ENCODE data around the gene APLP2.
"Not testable (repeated sequence)": the region's sequence is repeated elsewhere in the genome, so short reads cannot be mapped to it uniquely, and the experiment has no call there.

APLP2 gene

GRCh38 chr11:130170345-130170744 lies 100.7 kb downstream of the APLP2 start (continued):
- TF ChIP-seq TCF4 (CRISPR knock-in tag; IDR thresholded peaks at IDR 0.05; ENCODE audit: borderline replicate concordance) (no peak), ZFP3 (CRISPR knock-in tag; IDR thresholded peaks at IDR 0.05) (no peak), ZNF565 (CRISPR knock-in tag; conservative IDR thresholded peaks at IDR 0.05; ENCODE audit: low read depth) (no peak), GLIS3 (CRISPR knock-in tag; IDR thresholded peaks at IDR 0.05) (no peak), BACH2 (CRISPR knock-in tag; IDR thresholded peaks at IDR 0.05; ENCODE audit: borderline replicate concordance) (no peak)

GRCh38 chr11:130171534-130171933 lies 101.8 kb downstream of the APLP2 start:
- ATAC-seq = no peak
- no peak for TF ChIP-seq TOX (CRISPR knock-in tag; IDR thresholded peaks at IDR 0.05; ENCODE audit: borderline replicate concordance)
- TF ChIP-seq CSDC2 (CRISPR knock-in tag; IDR thresholded peaks at IDR 0.05) = no peak
- no peak for TF ChIP-seq OSR1 (CRISPR knock-in tag; IDR thresholded peaks at IDR 0.05)
- TF ChIP-seq ZNF565 (CRISPR knock-in tag; conservative IDR thresholded peaks at IDR 0.05; ENCODE audit: low read depth) = no peak
- no peak for TF ChIP-seq ESRRG (CRISPR knock-in tag; IDR thresholded peaks at IDR 0.05)
- no peak for TF ChIP-seq SNAI2 (CRISPR knock-in tag; IDR thresholded peaks at IDR 0.05)
- no peak for TF ChIP-seq ZC3H10 (CRISPR knock-in tag; IDR thresholded peaks at IDR 0.05)
- no peak for TF ChIP-seq RARB (CRISPR knock-in tag; IDR thresholded peaks at IDR 0.05)

GRCh38 chr11:130172001-130172400 lies 102.3 kb downstream of the APLP2 start:
- ATAC-seq = not testable (repeated sequence)

GRCh38 chr11:130174642-130175041 lies 104.9 kb downstream of the APLP2 start:
- TF ChIP-seq TSHZ2 (CRISPR knock-in tag; IDR thresholded peaks at IDR 0.05) = no peak
- no peak for ATAC-seq

- TF ChIP-seq PATZ1 (CRISPR knock-in tag; IDR thresholded peaks at IDR 0.05; ENCODE audit: borderline replicate concordance) (no peak), RARB (CRISPR knock-in tag; IDR thresholded peaks at IDR 0.05) (no peak), GLIS3 (CRISPR knock-in tag; IDR thresholded peaks at IDR 0.05) (no peak), ZFP3 (CRISPR knock-in tag; IDR thresholded peaks at IDR 0.05) (no peak), POU6F1 (CRISPR knock-in tag; IDR thresholded peaks at IDR 0.05; ENCODE audit: borderline replicate concordance, low read depth) (no peak), CREB5 (CRISPR knock-in tag; IDR thresholded peaks at IDR 0.05; ENCODE audit: low read depth) (no peak), CSDC2 (CRISPR knock-in tag; IDR thresholded peaks at IDR 0.05) (no peak), ESRRG (CRISPR knock-in tag; IDR thresholded peaks at IDR 0.05) (no peak), ZNF70 (CRISPR knock-in tag; IDR thresholded peaks at IDR 0.05) (no peak), TOX (CRISPR knock-in tag; IDR thresholded peaks at IDR 0.05; ENCODE audit: borderline replicate concordance) (no peak), ZNF8 (CRISPR knock-in tag; IDR thresholded peaks at IDR 0.05) (no peak), SNAI2 (CRISPR knock-in tag; IDR thresholded peaks at IDR 0.05) (no peak), CSRNP3 (CRISPR knock-in tag; IDR thresholded peaks at IDR 0.05) (no peak), ZFP30 (CRISPR knock-in tag; IDR thresholded peaks at IDR 0.05) (no peak), ARNTL (CRISPR knock-in tag; IDR thresholded peaks at IDR 0.05; ENCODE audit: borderline replicate concordance, low read depth) (no peak), ZNF565 (CRISPR knock-in tag; conservative IDR thresholded peaks at IDR 0.05; ENCODE audit: low read depth) (no peak), TCF4 (CRISPR knock-in tag; IDR thresholded peaks at IDR 0.05; ENCODE audit: borderline replicate concordance) (no peak), OSR1 (CRISPR knock-in tag; IDR thresholded peaks at IDR 0.05) (no peak), ZC3H10 (CRISPR knock-in tag; IDR thresholded peaks at IDR 0.05) (no peak), TSHZ2 (CRISPR knock-in tag; IDR thresholded peaks at IDR 0.05) (no peak)
- no peak for ATAC-seq
Observed at GRCh38 chr11:130175898-130176297, 106.2 kb downstream of the APLP2 start.

Data from SK-N-SH treated with all-trans-retinoic acid at 6 μM for 48 hours (cell line).